Cardiac muscle cell (in vitro differentiated cells and primary cell): Measurements from ENCODE around the gene OR13F1. TPM values are rescaled to one million over a fixed set of nuclear protein-coding genes. Genes with fewer than 3 reads are reported as not detected.
"Not testable (repeated sequence)": the region's sequence is repeated elsewhere in the genome, so short reads cannot be mapped to it uniquely, and the experiment has no call there.

ENCODE experiments used
- DNase-seq, 2 donors: peaks; one replicate each; pipeline versions ENCODE4 v3.0.0 to v3.0.0-alpha.2; 2010 to 2017; ENCODE audit warnings: low read depth in 1 of 2, low spot score in 1 of 2
- H3K27ac ChIP-seq: fragments of 200-600 bp; sonication (generic); 2 replicates; pipeline ENCODE4 v1.5.1; 2016
- H3K27me3 ChIP-seq: fragments of 200-600 bp; sonication (generic); 2 replicates; pipeline ENCODE4 v1.6.0; 2016; ENCODE audit warnings: control low read depth
- H3K36me3 ChIP-seq: fragments of 200-600 bp; sonication (generic); 2 replicates; pipeline ENCODE4 v1.5.1; 2016; ENCODE audit warnings: control low read depth
- H3K4me1 ChIP-seq: fragments of 200-600 bp; sonication (generic); 2 replicates; pipeline ENCODE4 v1.8.1; 2017; ENCODE audit warnings: low read depth, mild to moderate bottlenecking, mixed run types
- H3K4me3 ChIP-seq: fragments of 200-600 bp; sonication (generic); 2 replicates; pipeline ENCODE4 v1.5.1; 2016; ENCODE audit warnings: mild to moderate bottlenecking
- H3K9me3 ChIP-seq: fragments of 200-600 bp; sonication (generic); 2 replicates; pipeline ENCODE4 v1.5.1; 2017; ENCODE audit warnings: low read depth, mild to moderate bottlenecking, control low read depth
- CTCF ChIP-seq: IDR thresholded peaks from 2 replicates; pipeline ENCODE4 v1.5.1; 2012; ENCODE audit warnings: low read depth, mild to moderate bottlenecking, low read length
- polyA plus RNA-seq: library from polyadenylated mRNA; unstranded; fragments of >200 nt; fragmentation: Nextera tagmentation; extraction: Ambion mirVana; gene quantifications from 2 replicates; pipeline ENCODE4 v1.2.1, GENCODE V29; 2016
- total RNA-seq: library from RNA; depleted of rRNA; stranded (reverse); fragments of >200 nt; gene quantifications from 2 replicates; pipeline ENCODE4 v1.2.3, GENCODE V29; 2016

The OR13F1 gene
- total and polyA plus RNA-seq, 2 experiments from 2014 or later, result not detected

GRCh38 chr9:104485014-104485413, 19.0 kb upstream of the OR13F1 start:
- Histone ChIP-seq H3K9me3 (no peaks in the 10 kb centered on the region), H3K27me3 (no peaks in the 10 kb centered on the region), H3K4me1 (no peaks in the 10 kb centered on the region), H3K4me3 (no peak overlapping the region), H3K36me3 (no peaks in the 10 kb centered on the region), H3K27ac (no peak overlapping the region)
- no peak for TF ChIP-seq CTCF
- DNase-seq, result no peak

GRCh38 chr9:104494808-104495207, 9.3 kb upstream of the OR13F1 start:
- no peaks in the 10 kb centered on the region for H3K4me1 ChIP-seq
- H3K36me3 ChIP-seq, result no peaks in the 10 kb centered on the region
- H3K4me3 ChIP-seq, result no peak overlapping the region
- peak; percentile 1 to 2 for DNase-seq
- no peak overlapping the region for H3K27ac ChIP-seq
- H3K27me3 ChIP-seq, result no peaks in the 10 kb centered on the region
- no peaks in the 10 kb centered on the region for H3K9me3 ChIP-seq
- no peak for TF ChIP-seq CTCF

GRCh38 chr9:104503440-104503839, 623 bp upstream of the OR13F1 start:
- no peaks in the 10 kb centered on the region for H3K4me1 ChIP-seq
- no peak for TF ChIP-seq CTCF
- no peak overlapping the region for H3K4me3 ChIP-seq

GRCh38 chr9:104506565-104506964, 2.5 kb downstream of the OR13F1 start:
- TF ChIP-seq CTCF, result no peak

More at GRCh38 chr9:104503440-104503839, 623 bp upstream of the OR13F1 start:
- H3K27me3 ChIP-seq, result no peaks in the 10 kb centered on the region
- DNase-seq, result no peak
- no peak overlapping the region for H3K27ac ChIP-seq
- no peaks in the 10 kb centered on the region for H3K36me3 ChIP-seq
- H3K9me3 ChIP-seq, result no peaks in the 10 kb centered on the region

GRCh38 chr9:104514901-104515300, 10.8 kb downstream of the OR13F1 start:
- no peak for TF ChIP-seq CTCF
- Histone ChIP-seq H3K9me3 (no peaks in the 10 kb centered on the region), H3K27ac (no peak overlapping the region), H3K4me1 (no peaks in the 10 kb centered on the region), H3K27me3 (no peaks in the 10 kb centered on the region), H3K36me3 (no peaks in the 10 kb centered on the region), H3K4me3 (no peak overlapping the region)
- DNase-seq, result no peak

More at GRCh38 chr9:104506565-104506964, 2.5 kb downstream of the OR13F1 start:
- Histone ChIP-seq H3K36me3 (no peaks in the 10 kb centered on the region), H3K4me1 (no peaks in the 10 kb centered on the region), H3K9me3 (no peaks in the 10 kb centered on the region), H3K4me3 (no peak overlapping the region), H3K27ac (no peak overlapping the region), H3K27me3 (no peaks in the 10 kb centered on the region)
- DNase-seq, result no peak

- not testable (repeated sequence) for H3K36me3 ChIP-seq, H3K27ac ChIP-seq, DNase-seq, H3K4me1 ChIP-seq, H3K9me3 ChIP-seq, H3K27me3 ChIP-seq, H3K4me3 ChIP-seq
These were observed 16.2 kb downstream of the OR13F1 start for GRCh38 chr9:104520241-104520640.
